Ramos (cell line): Measurements from ENCODE around the gene CS.

Experiments used
- in situ Hi-C: fragments of 300-500 bp; cut with MboI; formaldehyde crosslinking; loops from one replicate; pipeline ENCODE4 v1.14.3; 2022; ENCODE audit warnings: low sequenced_read_pairs; ENCODE audit not compliant: unreplicated experiment

CS gene

DNA sequence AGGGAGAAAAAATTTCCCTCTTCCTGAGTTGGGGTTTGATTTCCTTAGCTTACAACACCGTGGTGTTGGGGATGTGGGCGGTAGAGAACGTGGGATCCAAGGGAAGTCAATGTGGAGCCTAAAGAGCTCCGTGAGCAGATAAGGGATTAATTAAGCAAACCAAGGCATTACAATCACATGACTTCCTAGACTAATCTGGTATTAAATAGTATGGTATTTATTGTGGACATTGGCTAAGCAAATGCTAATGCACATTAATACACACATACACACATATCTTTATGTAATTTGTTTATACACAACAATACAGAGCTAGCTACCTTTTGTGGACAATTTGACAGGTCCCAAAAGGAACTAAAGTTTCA is 77.6 kb downstream of the CS start:
- in situ Hi-C loops = no loop called here

DNA sequence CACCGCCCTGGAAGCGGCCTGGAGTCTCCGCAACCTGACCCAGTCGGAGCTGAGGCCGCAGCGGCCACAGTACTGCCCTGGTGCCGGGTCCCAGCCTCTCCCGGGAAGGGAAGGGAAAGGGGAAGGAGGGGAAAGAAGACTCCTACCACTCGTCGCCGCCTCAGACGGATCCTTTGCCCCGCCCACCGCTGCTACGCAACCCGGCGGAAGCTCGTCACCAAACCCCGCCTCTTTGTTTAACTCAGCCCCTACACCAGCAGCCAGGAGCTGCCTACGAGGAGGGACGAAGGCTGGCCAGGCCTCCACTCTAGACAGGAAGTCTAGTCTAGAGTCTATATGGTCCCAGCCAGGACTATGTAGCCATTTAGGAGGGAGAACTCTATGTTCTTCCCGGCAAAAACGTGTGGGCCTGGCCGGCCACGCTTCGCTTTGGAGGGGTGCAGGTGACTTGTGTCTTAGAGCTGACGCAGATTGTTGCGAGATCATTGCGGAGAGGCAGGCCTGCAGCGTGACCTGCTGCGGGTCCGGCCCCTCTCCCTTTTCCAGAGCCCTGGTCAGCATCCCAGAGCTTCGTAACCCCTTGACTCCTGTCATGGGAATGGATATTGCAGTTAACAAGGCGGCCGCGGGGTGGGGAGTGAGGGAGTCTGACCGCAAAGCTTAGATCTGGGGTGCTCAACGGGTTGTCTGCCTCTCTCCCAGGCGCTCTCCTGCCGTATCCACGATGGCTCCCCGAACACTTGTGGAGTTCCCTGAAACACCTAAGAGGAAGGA is 78.2 kb downstream of the CS start, which contains the start of gene RNF41:
Gene RNF41 (minus strand): TSS at position 166 of the 774 bp plus-strand sequence. CDS start 7,875 bp downstream, outside the sequence.
- in situ Hi-C loops = no loop called here
